ENCODE measurements around the gene PPP1R12B.
"Not testable (repeated sequence)": the region's sequence is repeated elsewhere in the genome, so short reads cannot be mapped to it uniquely, and the experiment has no call there.

The PPP1R12B gene

DNA sequence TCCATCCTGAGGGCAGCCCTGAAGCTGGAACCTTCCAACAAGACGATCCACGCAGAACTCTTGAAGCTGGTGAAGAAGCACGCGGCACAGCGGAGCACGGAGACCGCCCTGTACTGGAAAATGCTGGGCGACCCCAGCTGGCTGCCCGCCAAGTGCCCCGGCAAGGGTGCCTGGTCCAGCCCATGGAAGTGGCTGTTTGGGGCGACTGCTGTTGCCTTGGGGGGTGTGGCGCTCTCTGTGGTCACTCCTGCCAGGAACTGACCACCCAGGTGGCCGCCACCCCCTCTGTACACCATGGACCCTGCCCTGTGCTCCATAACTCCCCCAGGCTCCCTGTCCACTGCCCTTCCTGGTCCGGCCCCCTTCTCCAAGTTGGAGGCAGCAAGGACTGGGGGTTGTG is 90.8 kb downstream of the PPP1R12B start:
- Histone ChIP-seq H3K4me1 (ENCODE audit: control insufficient read depth in 2 of 2, insufficient read depth in 1 of 2, low read depth in 1 of 2, low read length in 2 of 2) (no peaks in the 10 kb centered on the region), H2AFZ (ENCODE audit: low read length) (no peak overlapping the region), H2BK5ac (ENCODE audit: low read length) (no peak overlapping the region), H3K27ac (replicated peaks; ENCODE audit: low read length) (no peak overlapping the region), H3K18ac (ENCODE audit: low read length) (peak overlapping the region; percentile 18), H3K36me3 (replicated peaks in 1 of 2; ENCODE audit: control insufficient read depth in 2 of 2, insufficient read depth in 2 of 2, low read length in 2 of 2) (peaks cover 5 to 18% of the 10 kb centered on the region in 2 donors), H3K4me2 (ENCODE audit: insufficient read depth, low read length, poor library complexity, severe bottlenecking) (no peak overlapping the region), H3K23ac (ENCODE audit: low read depth, low read length, poor library complexity) (peak overlapping the region; percentile 25), H2AK5ac (ENCODE audit: low read depth, low read length) (no peak overlapping the region), H3K79me1 (ENCODE audit: low read depth, low read length) (no peaks in the 10 kb centered on the region), H3K27me3 (ENCODE audit: control insufficient read depth in 3 of 3, insufficient read depth in 3 of 3, low read depth in 1 of 3, low read length in 3 of 3) (no peaks in the 10 kb centered on the region), H3K9ac (ENCODE audit: low read depth, low read length, poor library complexity) (no peak overlapping the region), H3K4me3 (ENCODE audit: low read length in 2 of 2) (no peak overlapping the region), H4K91ac (ENCODE audit: low read depth, low read length, poor library complexity) (no peak overlapping the region), H3K14ac (ENCODE audit: low read length) (no peak overlapping the region), H3K9me3 (replicated peaks in 1 of 2; ENCODE audit: control insufficient read depth in 2 of 2, insufficient read depth in 1 of 2, low read depth in 1 of 2, low read length in 2 of 2) (no peaks in the 10 kb centered on the region), H2BK120ac (ENCODE audit: low read depth, low read length) (no peak overlapping the region), H3K4ac (ENCODE audit: low read length) (peak overlapping the region; percentile 78), H4K8ac (ENCODE audit: low read depth, low read length) (no peak overlapping the region), H2BK15ac (ENCODE audit: low read length) (no peak overlapping the region), H2BK12ac (ENCODE audit: low read length) (no peak overlapping the region)
- WGBS, 2 donors (ENCODE audit: extremely low coverage in 2 of 2, insufficient read length in 2 of 2, insufficient replicate concordance in 1 of 2), result no CpG with 5 or more reads among the region's 14 CpGs
- no peak for DNase-seq (ENCODE audit: low spot score)

DNA sequence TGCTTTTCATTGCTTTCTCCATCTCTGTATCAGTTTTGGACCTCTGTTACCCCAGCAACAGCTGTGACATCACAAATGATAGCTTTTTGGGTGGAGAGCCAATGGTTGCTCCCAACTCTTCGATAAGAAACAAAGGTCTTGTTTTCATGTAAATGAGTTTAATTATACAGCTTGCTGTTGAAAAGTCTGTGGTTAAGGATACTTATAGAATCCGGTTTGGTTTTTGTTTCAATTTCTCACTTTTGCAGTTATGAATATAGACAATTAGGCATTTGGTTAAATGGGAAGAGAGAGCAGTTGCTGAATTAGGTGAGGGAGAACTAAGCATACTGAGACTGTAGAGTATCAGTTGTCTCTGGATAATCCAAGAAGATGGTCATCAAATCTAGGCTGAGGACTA is 99.6 kb downstream of the PPP1R12B start:
- not testable (repeated sequence) for H3K79me1 ChIP-seq (ENCODE audit: low read depth, low read length); H3K4ac ChIP-seq (ENCODE audit: low read length); H3K27ac ChIP-seq (replicated peaks; ENCODE audit: low read length); H2BK5ac ChIP-seq (ENCODE audit: low read length); H3K9ac ChIP-seq (ENCODE audit: low read depth, low read length, poor library complexity); H3K23ac ChIP-seq (ENCODE audit: low read depth, low read length, poor library complexity); H3K27me3 ChIP-seq (ENCODE audit: control insufficient read depth in 3 of 3, insufficient read depth in 3 of 3, low read depth in 1 of 3, low read length in 3 of 3); H2BK15ac ChIP-seq (ENCODE audit: low read length); H2AK5ac ChIP-seq (ENCODE audit: low read depth, low read length); H3K18ac ChIP-seq (ENCODE audit: low read length); H3K4me3 ChIP-seq (ENCODE audit: low read length in 2 of 2); H3K9me3 ChIP-seq (replicated peaks in 1 of 2; ENCODE audit: control insufficient read depth in 2 of 2, insufficient read depth in 1 of 2, low read depth in 1 of 2, low read length in 2 of 2); H2BK12ac ChIP-seq (ENCODE audit: low read length); H2AFZ ChIP-seq (ENCODE audit: low read length); DNase-seq (ENCODE audit: low spot score); H3K36me3 ChIP-seq (replicated peaks in 1 of 2; ENCODE audit: control insufficient read depth in 2 of 2, insufficient read depth in 2 of 2, low read length in 2 of 2); H3K4me2 ChIP-seq (ENCODE audit: insufficient read depth, low read length, poor library complexity, severe bottlenecking); H3K4me1 ChIP-seq (ENCODE audit: control insufficient read depth in 2 of 2, insufficient read depth in 1 of 2, low read depth in 1 of 2, low read length in 2 of 2); H4K8ac ChIP-seq (ENCODE audit: low read depth, low read length); H4K91ac ChIP-seq (ENCODE audit: low read depth, low read length, poor library complexity); H2BK120ac ChIP-seq (ENCODE audit: low read depth, low read length); H3K14ac ChIP-seq (ENCODE audit: low read length)
- WGBS, 2 donors (ENCODE audit: extremely low coverage in 2 of 2, insufficient read length in 2 of 2, insufficient replicate concordance in 1 of 2), result no CpG with 5 or more reads among the region's 2 CpGs

DNA sequence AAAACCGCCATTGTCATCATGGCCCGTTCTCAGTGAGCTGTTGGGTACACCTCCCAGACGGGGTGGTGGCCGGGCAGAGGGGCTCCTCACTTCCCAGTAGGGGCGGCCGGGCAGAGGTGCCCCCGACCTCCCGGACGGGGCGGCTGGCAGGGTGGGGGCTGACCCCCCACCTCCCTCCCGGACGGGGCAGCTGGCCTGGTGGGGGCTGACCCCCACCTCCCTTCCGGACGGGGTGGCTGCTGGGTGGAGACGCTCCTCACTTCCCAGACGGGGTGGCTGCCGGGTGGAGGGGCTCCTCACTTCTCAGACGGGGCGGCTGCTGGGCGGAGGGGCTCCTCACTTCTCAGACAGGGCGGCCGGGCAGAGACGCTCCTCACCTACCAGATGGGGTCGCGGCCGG is 103.1 kb downstream of the PPP1R12B start:
- not testable (repeated sequence) for DNase-seq (ENCODE audit: low spot score); H3K27me3 ChIP-seq (ENCODE audit: control insufficient read depth in 3 of 3, insufficient read depth in 3 of 3, low read depth in 1 of 3, low read length in 3 of 3); H3K14ac ChIP-seq (ENCODE audit: low read length); H3K4me3 ChIP-seq (ENCODE audit: low read length in 2 of 2); H4K8ac ChIP-seq (ENCODE audit: low read depth, low read length); H2AK5ac ChIP-seq (ENCODE audit: low read depth, low read length); H2BK120ac ChIP-seq (ENCODE audit: low read depth, low read length); H3K9ac ChIP-seq (ENCODE audit: low read depth, low read length, poor library complexity); H3K36me3 ChIP-seq (replicated peaks in 1 of 2; ENCODE audit: control insufficient read depth in 2 of 2, insufficient read depth in 2 of 2, low read length in 2 of 2); H3K4me1 ChIP-seq (ENCODE audit: control insufficient read depth in 2 of 2, insufficient read depth in 1 of 2, low read depth in 1 of 2, low read length in 2 of 2); H2BK12ac ChIP-seq (ENCODE audit: low read length); H2BK5ac ChIP-seq (ENCODE audit: low read length); H3K79me1 ChIP-seq (ENCODE audit: low read depth, low read length); H3K9me3 ChIP-seq (replicated peaks in 1 of 2; ENCODE audit: control insufficient read depth in 2 of 2, insufficient read depth in 1 of 2, low read depth in 1 of 2, low read length in 2 of 2); H4K91ac ChIP-seq (ENCODE audit: low read depth, low read length, poor library complexity); H2AFZ ChIP-seq (ENCODE audit: low read length); H3K18ac ChIP-seq (ENCODE audit: low read length); H3K4me2 ChIP-seq (ENCODE audit: insufficient read depth, low read length, poor library complexity, severe bottlenecking); H2BK15ac ChIP-seq (ENCODE audit: low read length); H3K23ac ChIP-seq (ENCODE audit: low read depth, low read length, poor library complexity); H3K27ac ChIP-seq (replicated peaks; ENCODE audit: low read length); H3K4ac ChIP-seq (ENCODE audit: low read length)
- WGBS, 2 donors (ENCODE audit: extremely low coverage in 2 of 2, insufficient read length in 2 of 2, insufficient replicate concordance in 1 of 2), result no CpG with 5 or more reads among the region's 26 CpGs

DNA sequence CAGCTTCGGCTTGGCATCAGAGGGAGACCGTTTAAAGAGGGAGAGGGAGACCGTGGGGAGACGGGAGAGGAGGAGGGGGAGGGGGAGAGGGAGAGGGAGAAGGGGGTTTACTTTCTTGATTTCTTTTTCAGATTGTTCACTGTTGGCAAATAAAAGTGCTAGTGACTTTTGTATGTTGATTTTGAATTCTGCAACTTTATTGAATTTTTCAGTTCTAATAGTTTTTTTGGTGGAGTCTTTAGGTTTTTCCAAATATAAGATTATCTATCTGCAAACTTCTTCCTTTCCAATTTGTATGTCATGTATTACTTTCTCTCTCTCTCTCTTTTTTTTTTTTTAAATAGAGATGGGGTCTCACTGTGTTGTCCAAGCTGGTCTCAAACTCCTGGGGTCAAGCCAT is 104.0 kb downstream of the PPP1R12B start:
- no peak overlapping the region for H2BK5ac ChIP-seq (ENCODE audit: low read length)

More for the DNA sequence above, 104.0 kb downstream of the PPP1R12B start:
- Histone ChIP-seq H3K18ac (ENCODE audit: low read length) (no peak overlapping the region), H2BK15ac (ENCODE audit: low read length) (no peak overlapping the region), H3K4me1 (ENCODE audit: control insufficient read depth in 2 of 2, insufficient read depth in 1 of 2, low read depth in 1 of 2, low read length in 2 of 2) (no peaks in the 10 kb centered on the region), H3K79me1 (ENCODE audit: low read depth, low read length) (no peaks in the 10 kb centered on the region), H3K23ac (ENCODE audit: low read depth, low read length, poor library complexity) (no peak overlapping the region), H2AK5ac (ENCODE audit: low read depth, low read length) (no peak overlapping the region), H3K9me3 (replicated peaks in 1 of 2; ENCODE audit: control insufficient read depth in 2 of 2, insufficient read depth in 1 of 2, low read depth in 1 of 2, low read length in 2 of 2) (no peaks in the 10 kb centered on the region), H3K14ac (ENCODE audit: low read length) (no peak overlapping the region), H2BK120ac (ENCODE audit: low read depth, low read length) (no peak overlapping the region), H3K4ac (ENCODE audit: low read length) (no peak overlapping the region), H3K4me2 (ENCODE audit: insufficient read depth, low read length, poor library complexity, severe bottlenecking) (no peak overlapping the region), H4K8ac (ENCODE audit: low read depth, low read length) (no peak overlapping the region), H2AFZ (ENCODE audit: low read length) (no peak overlapping the region), H3K4me3 (ENCODE audit: low read length in 2 of 2) (no peak overlapping the region), H3K9ac (ENCODE audit: low read depth, low read length, poor library complexity) (no peak overlapping the region), H2BK12ac (ENCODE audit: low read length) (no peak overlapping the region), H3K27me3 (ENCODE audit: control insufficient read depth in 3 of 3, insufficient read depth in 3 of 3, low read depth in 1 of 3, low read length in 3 of 3) (no peaks in the 10 kb centered on the region), H3K27ac (replicated peaks; ENCODE audit: low read length) (no peak overlapping the region), H4K91ac (ENCODE audit: low read depth, low read length, poor library complexity) (no peak overlapping the region), H3K36me3 (replicated peaks in 1 of 2; ENCODE audit: control insufficient read depth in 2 of 2, insufficient read depth in 2 of 2, low read length in 2 of 2) (peaks cover 0 to 2% of the 10 kb centered on the region in 2 donors)
- DNase-seq (ENCODE audit: low spot score), result no peak
- WGBS, 2 donors (ENCODE audit: extremely low coverage in 2 of 2, insufficient read length in 2 of 2, insufficient replicate concordance in 1 of 2), result no CpG with 5 or more reads among the region's 4 CpGs

All from neuronal stem cell (in vitro differentiated cells).